ENCODE measurements around the gene NCBP1. TPM values are rescaled to one million over a fixed set of nuclear protein-coding genes. Genes with fewer than 3 reads are reported as not detected.

The NCBP1 gene
- total and polyA plus RNA-seq, 2 of the 4 experiments (the other 2 are of a cell fraction), result 17.8 to 46.4 TPM

GRCh38 chr9:97602430-97602829 is 31.2 kb upstream of the NCBP1 start:
- H2BK5ac ChIP-seq (ENCODE audit: low read depth, low read length, poor library complexity, severe bottlenecking), result no peak overlapping the region
- H2AK5ac ChIP-seq (ENCODE audit: low read depth, low read length), result no peak overlapping the region
- H2AK9ac ChIP-seq (replicated peaks; ENCODE audit: low read depth, low read length, poor library complexity), result no peak overlapping the region
- no peak overlapping the region for H4K5ac ChIP-seq (ENCODE audit: low read depth, low read length)
- no peak overlapping the region for H3K23ac ChIP-seq (ENCODE audit: low read depth, low read length)
- ChIA-PET CTCF (interaction anchor here (1.3 to 1.4 kb wide), 2 partner anchors 9 to 13 kb away, joined by 3 read pairs; no protein-coding TSS in a partner anchor), POLR2A (ENCODE audit: unreplicated experiment) (no interaction called here)
- H2BK15ac ChIP-seq (ENCODE audit: low read depth, low read length), result no peak overlapping the region
- no peak overlapping the region for H2BK120ac ChIP-seq (ENCODE audit: low read depth, low read length)
- H3K4ac ChIP-seq (ENCODE audit: low read depth, low read length), result no peak overlapping the region
- H3K27me3 ChIP-seq (ENCODE audit: control insufficient read depth, insufficient read depth, low read length), result no peaks in the 10 kb centered on the region
- H4K20me1 ChIP-seq (ENCODE audit: insufficient read depth, low read length), result no peaks in the 10 kb centered on the region
- peaks cover 38% of the 10 kb centered on the region for H3K36me3 ChIP-seq (ENCODE audit: control insufficient read depth, insufficient read depth, low read length)
- intact Hi-C loops (cut with micrococcal nuclease), result no loop called here
- H3K14ac ChIP-seq (replicated peaks; ENCODE audit: low read depth, low read length), result no peak overlapping the region
- H2AFZ ChIP-seq (replicated peaks; ENCODE audit: low read length, poor library complexity), result no peak overlapping the region
- WGBS, 2 experiments (ENCODE audit: extremely low coverage in 2 of 2, insufficient read length in 1 of 2), result 96% methylated on average over 5 of the region's 10 CpGs; no CpG with 5 or more reads in 1 of the 2 experiments
- no peak overlapping the region for H4K91ac ChIP-seq (ENCODE audit: insufficient read depth, low read depth, low read length)
- H3K56ac ChIP-seq (ENCODE audit: extremely low read depth, insufficient read depth, low read length), result no peak overlapping the region
- no peaks in the 10 kb centered on the region for H3K9me3 ChIP-seq (ENCODE audit: control insufficient read depth, insufficient read depth, low read length)
- no peak overlapping the region for H4K8ac ChIP-seq (ENCODE audit: low read depth in 2 of 2, low read length in 2 of 2)
- H3K9me1 ChIP-seq (ENCODE audit: insufficient read depth, low read length), result no peaks in the 10 kb centered on the region; the same call in 1 of the 2 replicates
- no peaks in the 10 kb centered on the region; the same call in 1 of the 2 replicates for H3K4me1 ChIP-seq (ENCODE audit: control insufficient read depth, insufficient read depth, low read length)
- no peak overlapping the region for H3K4me2 ChIP-seq (ENCODE audit: low read depth, low read length)
- TF ChIP-seq BHLHE40 (IDR thresholded peaks at IDR 0.05; ENCODE audit: low read depth, low read length), result no peak
- TF ChIP-seq RCOR1 (IDR thresholded peaks at IDR 0.05; ENCODE audit: insufficient replicate concordance, low read length), result no peak
- no peak for TF ChIP-seq FOS (IDR thresholded peaks at IDR 0.05; ENCODE audit: low read depth, low read length)
- TF ChIP-seq MXI1 (IDR thresholded peaks at IDR 0.05; ENCODE audit: borderline replicate concordance, low read depth, low read length), result no peak
- TF ChIP-seq MAZ (IDR thresholded peaks at IDR 0.05; ENCODE audit: borderline replicate concordance, low read depth, low read length), result no peak
- TF ChIP-seq CTCF (conservative IDR thresholded peaks at IDR 0.05; ENCODE audit: low read depth, low read length), result no peak
- TF ChIP-seq RAD21 (IDR thresholded peaks at IDR 0.05; ENCODE audit: low read length), result no peak
- H3K18ac ChIP-seq (ENCODE audit: low read depth, low read length), result no peak overlapping the region
- H3K4me3 ChIP-seq (ENCODE audit: insufficient read depth, low read depth, low read length), result no peak overlapping the region
- dilution Hi-C loops (cut with HindIII; ENCODE audit: low sequenced_read_pairs, unreplicated experiment), result no loop called here
- in situ Hi-C loops (cut with MboI; ENCODE audit: low sequenced_read_pairs), result no loop called here
- no peak for ATAC-seq (ENCODE audit: low read depth)
- no peak for DNase-seq
- H2BK20ac ChIP-seq (ENCODE audit: low read depth, low read length), result no peak overlapping the region
- H3K9ac ChIP-seq (ENCODE audit: low read depth, low read length), result no peak overlapping the region
- no peak overlapping the region for H3K27ac ChIP-seq (ENCODE audit: insufficient read depth, low read length)
- BruUV-seq (replicated peaks), result no TSS peak
- no peaks in the 10 kb centered on the region for H3K79me1 ChIP-seq (ENCODE audit: low read depth in 1 of 2, low read length in 2 of 2)
